HG02763 (cell line): ENCODE measurements around the gene SANBR.
"Not testable (repeated sequence)": the region's sequence is repeated elsewhere in the genome, so short reads cannot be mapped to it uniquely, and the experiment has no call there.

Experiments
- ATAC-seq: cut with Tn5 transposase; IDR thresholded peaks from one replicate; pipeline ENCODE4 v1.9.1; 2021; ENCODE audit warnings: mild to moderate bottlenecking, moderate library complexity; ENCODE audit not compliant: unreplicated experiment

Gene SANBR

GRCh38 chr2:61065714-61066709 is at the start of gene SANBR:
Gene SANBR, plus strand, starts transcription at chr2:61065871. Its CDS starts 4,480 bp downstream, at chr2:61070351.
- ATAC-seq: peak; percentile 98

- ATAC-seq: no peak
Observed at GRCh38 chr2:61015976-61016375, 49.7 kb upstream of the SANBR start.

DNA sequence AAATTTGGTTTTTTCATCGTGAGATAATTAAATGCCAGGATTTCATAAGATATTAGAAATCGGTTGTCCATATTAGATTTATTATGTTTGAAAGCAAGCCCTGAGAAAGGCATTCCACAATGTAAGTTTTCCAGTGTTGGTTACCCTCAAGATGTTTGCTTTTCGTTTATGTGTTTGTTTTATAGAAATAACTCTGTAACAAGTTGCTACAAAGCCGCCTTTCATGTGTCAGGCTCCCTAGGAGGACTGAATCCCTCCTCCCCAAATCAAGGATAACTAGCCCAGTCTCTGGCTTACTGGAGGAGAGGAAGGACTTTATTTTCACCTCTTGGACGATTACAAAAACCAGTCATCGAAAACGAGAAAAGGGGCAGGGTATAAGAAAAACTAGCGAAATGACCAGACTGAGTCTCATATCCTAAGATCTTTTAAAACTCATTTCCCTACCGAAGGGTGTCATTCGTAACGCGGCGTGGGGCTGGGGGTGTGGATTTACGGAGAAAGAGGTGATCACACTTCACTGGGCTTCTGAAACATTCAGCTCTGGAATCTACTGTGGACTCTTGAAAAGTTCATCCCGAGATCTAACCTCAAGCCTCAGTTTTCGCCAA is 49.2 kb upstream of the SANBR start:
- no peak for ATAC-seq

- peak; percentile 49 for ATAC-seq
Observed at GRCh38 chr2:61017003-61017555, 48.6 kb upstream of the SANBR start.

GRCh38 chr2:61017556-61018317 is 47.9 kb upstream of the SANBR start, which contains the start of the genes PEX13 and PUS10:
Gene PEX13, plus strand, starts transcription at chr2:61017720. Its CDS starts 40 bp downstream, at chr2:61017760.
Gene PUS10, minus strand, starts transcription at chr2:61018255. Its CDS starts 6,365 bp downstream, at chr2:61011890.
- ATAC-seq: peak; percentile 83

DNA sequence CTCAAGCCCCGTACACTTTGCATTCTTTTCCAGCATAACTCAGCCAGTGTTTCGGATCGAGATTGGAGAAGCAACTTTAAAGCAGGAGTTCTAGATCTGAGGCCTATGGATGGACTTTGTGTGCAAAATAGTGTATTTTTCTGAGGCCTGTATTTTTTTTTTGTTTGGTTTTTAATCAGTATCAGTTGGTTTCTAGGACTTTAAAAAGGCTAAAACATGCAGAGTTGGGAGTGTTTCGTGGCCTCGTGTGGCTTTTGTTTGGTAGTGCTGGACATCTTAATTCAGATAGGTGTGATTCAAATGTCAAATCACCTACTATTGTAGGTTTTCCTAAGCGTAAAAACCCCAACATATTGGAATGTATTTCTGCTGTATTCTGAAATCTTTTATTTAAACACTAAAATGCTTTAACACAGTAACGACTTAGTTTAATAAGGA is 47.3 kb upstream of the SANBR start:
- no peak for ATAC-seq

- no peak for ATAC-seq
Observed at GRCh38 chr2:61018798-61019197, 46.9 kb upstream of the SANBR start.

DNA sequence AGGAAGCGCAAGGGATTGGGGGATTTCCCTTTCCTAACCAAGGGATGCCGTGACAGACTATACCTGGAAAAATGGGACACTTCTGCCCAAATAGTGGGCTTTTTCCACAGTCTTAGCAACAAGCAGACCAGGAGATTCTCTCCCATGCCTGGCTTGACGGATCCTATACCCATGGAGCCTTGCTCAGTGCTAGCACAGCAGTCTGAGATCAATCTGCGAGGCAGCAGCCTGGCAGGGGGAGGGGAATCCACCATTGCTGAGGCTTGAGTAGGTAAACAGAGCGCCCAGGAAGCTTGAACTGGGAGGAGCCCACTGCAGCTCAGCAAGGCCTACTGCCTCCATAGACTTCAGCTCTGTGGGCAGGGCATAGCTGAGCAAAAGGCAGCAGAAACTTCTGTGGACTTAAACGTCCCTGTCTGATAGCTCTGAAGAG is 44.4 kb upstream of the SANBR start:
- no peak for ATAC-seq

DNA sequence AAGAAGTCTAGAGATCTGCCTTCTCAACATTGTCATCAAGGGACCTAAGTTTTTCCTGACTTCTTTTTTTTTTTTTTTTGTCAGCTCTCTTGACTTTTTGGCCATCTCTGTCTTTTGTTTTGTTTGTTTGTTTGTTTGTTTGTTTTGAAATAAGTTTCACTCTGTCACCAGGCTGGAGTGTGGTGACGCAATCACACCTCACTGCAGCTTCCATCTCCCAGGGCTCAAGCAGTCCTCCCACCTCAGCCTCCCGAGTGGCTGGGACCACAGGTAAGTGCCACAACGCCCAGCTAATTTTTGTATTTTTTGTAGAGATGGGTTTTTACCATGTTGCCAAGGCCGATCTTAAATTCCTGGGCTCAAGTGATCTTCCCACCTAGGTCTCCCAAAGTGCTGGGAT is 42.0 kb upstream of the SANBR start:
- ATAC-seq: no peak

- no peak for ATAC-seq
Observed at GRCh38 chr2:61029533-61029932, 36.1 kb upstream of the SANBR start.

- not testable (repeated sequence) for ATAC-seq
Observed at GRCh38 chr2:61034592-61034991, 31.1 kb upstream of the SANBR start.

DNA sequence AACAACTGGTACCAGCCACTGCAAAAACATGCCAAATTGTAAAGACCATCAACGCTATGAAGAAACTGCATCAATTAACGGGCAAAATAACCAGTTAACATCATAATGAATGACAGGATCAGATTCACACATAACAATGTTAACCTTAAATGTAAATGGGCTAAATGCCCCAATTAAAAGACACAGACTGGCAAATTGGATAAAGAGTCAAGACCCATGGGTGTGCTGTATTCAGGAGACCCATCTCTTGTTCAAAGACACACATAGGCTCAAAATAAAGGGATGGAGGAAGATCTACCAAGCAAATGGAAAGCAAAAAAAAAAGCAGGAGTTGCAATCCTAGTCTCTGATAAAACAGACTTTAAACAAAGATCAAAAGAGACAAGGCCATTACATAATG is 29.0 kb upstream of the SANBR start:
- ATAC-seq: not testable (repeated sequence)

DNA sequence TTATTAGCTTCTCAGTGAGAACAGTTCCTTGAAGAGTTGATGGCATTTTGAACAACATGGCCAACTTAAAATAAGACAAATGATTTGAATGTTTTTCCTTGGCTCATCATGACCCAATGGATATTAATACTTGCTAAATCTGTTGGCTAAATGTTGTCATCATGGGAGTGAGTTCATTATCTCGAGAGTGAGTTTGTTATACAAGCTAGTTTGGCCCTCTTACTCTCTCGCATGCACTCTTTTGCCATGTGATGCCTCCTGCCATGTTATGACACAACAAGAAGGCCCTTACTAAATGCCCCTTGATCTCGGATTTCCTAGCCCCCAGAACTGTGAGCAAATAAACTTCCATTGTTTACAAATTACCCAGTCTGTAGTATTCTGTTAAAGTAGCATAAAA is 22.9 kb upstream of the SANBR start:
- no peak for ATAC-seq

DNA sequence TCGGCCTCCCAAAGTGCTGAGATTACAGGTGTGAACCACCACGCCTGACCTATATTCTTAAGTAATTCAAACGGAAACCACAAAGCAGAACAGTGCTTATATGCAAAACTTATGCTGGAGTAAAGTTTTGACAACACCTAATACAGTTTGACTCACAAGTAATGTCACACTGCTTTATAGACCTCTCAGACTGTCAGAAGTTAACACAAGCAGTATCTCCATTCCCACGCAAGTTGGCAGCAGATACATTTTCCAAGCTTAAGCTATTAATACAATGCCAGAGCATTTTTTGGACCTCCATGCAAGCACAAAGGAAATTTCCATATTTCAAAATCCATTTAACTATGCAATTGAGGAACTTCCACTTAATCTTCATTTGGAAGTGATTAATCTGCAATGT is 21.0 kb upstream of the SANBR start:
- ATAC-seq: no peak

- no peak for ATAC-seq
Observed at GRCh38 chr2:61045226-61045625, 20.4 kb upstream of the SANBR start.

DNA sequence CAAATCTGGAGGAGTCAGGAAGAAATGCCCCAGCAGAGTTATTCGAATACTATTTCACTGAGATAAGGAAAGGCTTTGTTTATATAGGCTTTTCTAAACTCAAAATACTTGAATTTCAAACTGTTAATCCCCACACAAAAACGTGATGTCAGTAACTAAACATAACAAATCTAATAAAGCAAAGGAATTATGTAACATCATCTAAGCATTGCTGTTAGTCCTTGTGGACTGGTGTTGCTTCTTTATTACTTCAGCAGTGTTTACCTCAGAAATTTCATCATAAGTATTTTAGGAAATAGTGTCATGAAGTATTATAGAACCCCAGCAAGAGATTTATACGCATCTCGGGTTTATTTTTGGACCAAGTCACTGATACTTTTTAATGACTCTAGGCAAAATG is 19.7 kb upstream of the SANBR start:
- ATAC-seq: no peak

DNA sequence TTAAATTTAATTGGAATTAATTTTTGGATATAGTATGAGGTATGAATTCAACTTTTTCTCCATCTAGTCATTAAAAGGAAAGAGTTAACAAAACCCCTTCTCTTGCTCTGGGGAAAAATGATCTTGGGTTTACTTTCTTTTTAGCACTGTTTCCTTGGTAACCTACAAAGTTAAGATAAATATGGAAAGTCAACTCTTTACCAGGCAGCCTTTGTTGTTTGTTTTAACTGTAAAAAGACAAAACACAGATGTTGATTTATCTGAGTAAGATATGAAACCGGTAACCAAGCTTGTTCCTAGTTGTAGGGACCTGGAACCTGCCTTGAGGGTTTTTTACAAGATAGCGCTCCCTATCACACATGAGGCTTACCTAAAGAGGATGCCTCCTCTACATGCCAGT is 10.1 kb upstream of the SANBR start:
- ATAC-seq: no peak

DNA sequence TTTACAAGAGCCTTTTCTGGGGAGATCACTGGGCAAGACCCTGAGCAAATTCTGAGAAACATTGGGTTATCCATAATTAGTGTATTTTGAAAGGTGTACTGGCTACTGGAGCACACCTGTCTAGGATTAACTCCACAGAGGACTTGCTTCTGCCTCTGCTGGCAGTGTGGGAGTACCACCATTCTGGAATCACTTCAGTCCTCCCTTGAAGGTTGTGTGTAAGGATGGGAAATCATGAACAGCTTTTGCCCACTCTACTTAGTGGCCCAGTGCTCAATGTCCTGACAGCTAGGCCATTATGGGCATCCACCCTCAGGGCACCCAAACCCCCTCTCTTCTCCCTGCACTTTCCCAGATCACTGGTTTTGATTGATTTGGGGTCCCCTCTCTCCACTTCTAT is 8.1 kb upstream of the SANBR start:
- no peak for ATAC-seq

DNA sequence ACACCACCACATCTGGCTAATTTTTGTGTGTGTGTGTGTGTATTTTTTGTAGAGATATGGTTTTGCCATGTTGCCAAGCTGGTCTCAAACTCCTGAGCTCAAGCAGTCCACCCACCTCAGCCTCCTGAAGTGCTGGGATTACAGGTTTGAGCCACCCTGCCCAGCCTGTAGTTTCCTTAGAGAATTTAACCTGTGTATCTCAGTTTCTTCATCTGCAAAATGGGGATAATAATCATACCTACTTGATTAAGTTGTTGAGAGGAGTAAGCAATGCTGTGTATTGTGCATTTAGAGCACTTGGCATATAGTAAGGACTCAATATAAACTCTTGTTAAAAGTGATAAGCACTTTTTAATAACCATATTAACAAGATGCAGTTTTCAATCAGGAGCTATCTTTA is 6.3 kb upstream of the SANBR start:
- no peak for ATAC-seq

- ATAC-seq: no peak
Observed at GRCh38 chr2:61074100-61074499, 8.4 kb downstream of the SANBR start.

DNA sequence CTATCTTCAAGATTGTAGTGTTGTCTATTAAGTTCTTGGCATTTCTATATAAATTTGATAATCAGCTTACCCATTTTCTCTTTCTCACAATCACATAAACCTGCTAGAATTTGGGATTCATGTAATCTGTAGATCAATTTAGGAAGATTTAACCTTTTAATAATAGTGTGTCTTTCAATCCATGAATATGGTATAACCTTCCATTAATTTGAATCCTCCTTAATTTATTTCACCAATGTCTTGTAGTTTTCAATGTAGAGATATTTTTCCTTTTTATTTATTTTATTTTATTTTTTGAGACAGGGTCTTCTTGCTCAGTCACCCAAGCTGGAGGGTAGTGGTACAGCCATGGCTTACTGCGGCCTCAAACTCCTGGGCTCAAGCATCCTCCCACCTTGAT is 20.2 kb downstream of the SANBR start:
- no peak for ATAC-seq
